NB4 (cell line): ENCODE measurements around the gene CNTN5.

Experiments used
- DNase-seq: peaks from one replicate; pipeline ENCODE4 v3.0.0; 2010; ENCODE audit warnings: low read depth
- H3K4me3 ChIP-seq: one replicate; pipeline ENCODE4 v1.5.1; 2011; ENCODE audit warnings: mild to moderate bottlenecking, low read depth, low read length, moderate library complexity
- MYC ChIP-seq: IDR thresholded peaks from 2 replicates; pipeline ENCODE4 v1.6.1; 2011; ENCODE audit warnings: low read depth, low read length
- POLR2A ChIP-seq: IDR thresholded peaks from 2 replicates; pipeline ENCODE4 v1.6.1; 2011; ENCODE audit warnings: mild to moderate bottlenecking; ENCODE audit not compliant: insufficient read length; ENCODE audit errors: extremely low read depth
- TF ChIP-seq, protein P1 (sequence below): IDR thresholded peaks from 2 replicates; pipeline ENCODE4 v1.6.1; 2011; ENCODE audit warnings: low read depth, low read length
- TF ChIP-seq, protein P2 (sequence below): IDR thresholded peaks from one replicate; pipeline ENCODE4 v1.5.1; 2012; ENCODE audit warnings: low read depth, low read length

CNTN5 gene

DNA sequence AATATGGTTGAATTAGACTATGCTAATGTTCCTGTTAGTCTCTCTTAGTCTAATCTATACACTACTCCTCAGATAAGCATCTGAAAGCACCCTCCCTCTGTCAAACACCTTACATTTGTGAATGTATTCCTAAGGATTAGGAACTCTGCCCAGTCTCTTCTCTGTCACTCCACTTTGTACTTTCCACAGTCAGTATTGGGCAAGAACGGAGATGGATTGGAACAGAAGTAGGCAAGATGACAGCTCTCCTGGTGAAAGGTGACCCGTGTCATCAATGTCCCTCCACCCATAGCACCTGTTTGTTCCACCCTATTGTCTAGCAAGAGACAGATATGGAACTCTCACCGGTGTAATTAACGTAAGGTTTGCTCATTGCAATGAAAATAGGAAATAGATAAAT lies 613.8 kb downstream of the CNTN5 start:
- no peak for TF ChIP-seq POLR2A
- TF ChIP-seq, protein P1, sequence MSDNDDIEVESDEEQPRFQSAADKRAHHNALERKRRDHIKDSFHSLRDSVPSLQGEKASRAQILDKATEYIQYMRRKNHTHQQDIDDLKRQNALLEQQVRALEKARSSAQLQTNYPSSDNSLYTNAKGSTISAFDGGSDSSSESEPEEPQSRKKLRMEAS, result no peak

DNA sequence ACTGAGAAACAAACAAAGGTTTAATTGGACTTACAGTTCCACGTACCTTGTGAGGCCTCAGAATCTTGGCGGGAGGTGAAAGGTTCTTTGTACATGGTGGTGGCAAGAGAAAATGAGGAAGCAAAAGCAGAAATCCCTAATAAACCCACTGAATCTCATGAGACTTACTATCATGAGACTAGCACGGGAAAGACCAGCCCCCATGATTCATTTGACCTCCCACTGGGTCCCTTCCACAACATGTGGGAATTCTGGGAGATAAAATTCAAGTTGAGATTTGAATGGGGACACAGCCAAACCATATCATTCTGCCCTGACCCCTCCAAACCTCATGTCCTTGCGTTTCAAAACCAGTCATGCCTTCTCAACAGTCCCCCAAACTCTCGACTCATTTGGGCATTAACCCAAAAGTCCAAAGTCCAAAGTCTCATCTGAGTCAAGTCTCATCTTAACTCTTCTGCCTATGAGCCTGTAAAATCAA lies 617.4 kb downstream of the CNTN5 start:
- DNase-seq, result no peak
- TF ChIP-seq, protein P1, result no peak
- no peak for TF ChIP-seq MYC
- H3K4me3 ChIP-seq, result no peak overlapping the region

More for the DNA sequence above, 613.8 kb downstream of the CNTN5 start:
- H3K4me3 ChIP-seq, result no peak overlapping the region
- no peak for DNase-seq

DNA sequence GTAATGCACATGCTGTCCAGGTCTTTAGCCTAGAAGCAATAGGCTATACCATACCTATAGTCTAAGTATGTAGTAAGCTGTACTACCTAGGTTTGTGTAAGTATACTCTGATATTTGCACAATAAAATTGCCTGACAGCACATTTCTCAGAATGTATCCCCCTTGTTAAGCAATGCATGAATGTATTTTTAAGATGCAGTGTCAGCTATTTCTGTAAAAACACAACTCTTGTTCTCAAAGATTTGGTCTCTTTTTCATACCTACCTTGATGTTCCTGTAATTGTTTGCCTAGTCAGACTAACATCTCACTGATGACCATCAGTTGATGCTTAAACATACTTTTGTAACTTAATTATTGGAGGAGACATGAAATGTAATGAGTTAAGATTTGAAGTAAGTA lies 619.9 kb downstream of the CNTN5 start:
- no peak for DNase-seq
- TF ChIP-seq POLR2A (no peak), MYC (no peak)
- TF ChIP-seq, protein P2, sequence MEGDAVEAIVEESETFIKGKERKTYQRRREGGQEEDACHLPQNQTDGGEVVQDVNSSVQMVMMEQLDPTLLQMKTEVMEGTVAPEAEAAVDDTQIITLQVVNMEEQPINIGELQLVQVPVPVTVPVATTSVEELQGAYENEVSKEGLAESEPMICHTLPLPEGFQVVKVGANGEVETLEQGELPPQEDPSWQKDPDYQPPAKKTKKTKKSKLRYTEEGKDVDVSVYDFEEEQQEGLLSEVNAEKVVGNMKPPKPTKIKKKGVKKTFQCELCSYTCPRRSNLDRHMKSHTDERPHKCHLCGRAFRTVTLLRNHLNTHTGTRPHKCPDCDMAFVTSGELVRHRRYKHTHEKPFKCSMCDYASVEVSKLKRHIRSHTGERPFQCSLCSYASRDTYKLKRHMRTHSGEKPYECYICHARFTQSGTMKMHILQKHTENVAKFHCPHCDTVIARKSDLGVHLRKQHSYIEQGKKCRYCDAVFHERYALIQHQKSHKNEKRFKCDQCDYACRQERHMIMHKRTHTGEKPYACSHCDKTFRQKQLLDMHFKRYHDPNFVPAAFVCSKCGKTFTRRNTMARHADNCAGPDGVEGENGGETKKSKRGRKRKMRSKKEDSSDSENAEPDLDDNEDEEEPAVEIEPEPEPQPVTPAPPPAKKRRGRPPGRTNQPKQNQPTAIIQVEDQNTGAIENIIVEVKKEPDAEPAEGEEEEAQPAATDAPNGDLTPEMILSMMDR, result no peak
- TF ChIP-seq, protein P1, result no peak
- no peak overlapping the region for H3K4me3 ChIP-seq

DNA sequence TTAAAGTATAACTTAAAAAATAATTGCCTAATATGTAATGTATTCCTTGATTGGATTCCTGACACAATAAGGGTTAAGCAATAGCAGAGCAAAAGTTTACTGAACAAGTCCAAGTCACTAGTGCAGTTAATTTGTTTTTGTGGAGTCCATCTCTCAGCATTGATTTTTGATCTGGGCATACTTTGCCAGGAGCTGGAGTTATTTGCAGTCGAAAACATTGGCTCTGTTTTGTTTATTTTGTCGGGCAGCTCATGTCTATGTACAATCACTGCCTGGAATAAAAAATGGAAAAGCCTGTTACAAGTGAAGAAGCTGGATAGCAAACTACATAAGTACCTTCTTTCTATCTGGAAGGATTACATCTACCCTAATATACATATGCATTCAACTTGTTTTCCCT lies 625.2 kb downstream of the CNTN5 start:
- no peak overlapping the region for H3K4me3 ChIP-seq
- TF ChIP-seq MYC, result no peak
- no peak for TF ChIP-seq POLR2A
- TF ChIP-seq, protein P2, result no peak
- TF ChIP-seq, protein P1, result no peak

DNA sequence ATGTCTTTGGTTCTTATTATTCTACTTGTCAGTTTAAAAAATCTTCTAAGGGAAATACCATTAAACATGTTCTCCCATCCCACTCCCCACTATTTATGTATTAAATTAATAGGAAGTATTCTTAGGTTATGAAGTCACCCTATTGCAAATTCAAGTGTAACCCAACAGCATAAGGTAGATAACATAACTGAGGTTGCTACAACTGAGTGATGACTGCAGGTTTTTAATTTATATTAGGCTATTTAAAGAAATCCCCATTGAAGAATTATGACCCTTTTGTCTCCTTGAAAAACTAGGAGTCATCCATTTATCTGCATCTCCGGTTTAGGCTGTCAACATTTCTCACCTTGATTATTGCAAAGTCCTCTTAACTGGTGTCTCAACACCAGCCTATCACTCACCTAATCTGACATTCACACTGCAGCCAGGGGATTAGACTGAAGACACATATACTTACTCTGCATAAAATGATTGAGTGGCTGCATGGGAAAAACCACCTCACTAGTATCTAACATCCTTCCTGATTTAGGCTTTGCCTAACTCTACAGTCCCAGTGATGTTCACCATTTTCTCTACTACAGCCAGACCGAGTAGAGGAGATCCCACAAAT lies 649.4 kb downstream of the CNTN5 start:
- DNase-seq, result no peak
- TF ChIP-seq POLR2A, result no peak
- TF ChIP-seq MYC, result no peak
- TF ChIP-seq, protein P2, result no peak
- TF ChIP-seq, protein P1, result no peak
- H3K4me3 ChIP-seq, result no peak overlapping the region

More for the DNA sequence above, 625.2 kb downstream of the CNTN5 start:
- no peak for DNase-seq

DNA sequence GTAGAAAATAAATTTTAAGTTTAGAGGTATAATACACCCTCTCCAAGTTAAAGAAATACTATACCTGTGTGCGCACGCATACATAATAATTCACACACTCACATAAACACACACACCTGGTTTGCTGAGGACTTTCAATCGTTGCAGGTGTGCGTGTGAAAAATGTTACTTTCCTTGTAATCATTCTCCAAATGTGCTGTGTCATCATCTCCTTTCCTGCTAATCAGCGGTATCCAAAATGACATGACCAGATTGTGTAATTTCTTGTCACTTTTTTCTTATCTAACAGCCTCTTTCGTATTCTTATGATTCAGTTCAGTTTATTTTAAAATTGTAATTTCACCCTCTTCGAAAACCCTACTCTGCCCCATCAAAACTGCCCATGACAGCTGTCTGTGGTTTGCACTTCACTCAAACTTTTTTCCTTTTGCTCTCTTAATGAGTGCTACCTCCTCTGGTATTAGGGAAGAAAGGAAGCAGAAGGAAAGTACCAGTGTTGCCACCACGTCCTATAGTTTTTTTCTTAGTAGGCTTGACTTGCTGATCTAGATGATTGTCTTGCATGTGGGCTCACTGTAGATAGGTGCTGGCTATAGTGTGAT lies 651.2 kb downstream of the CNTN5 start:
- no peak for DNase-seq
- TF ChIP-seq MYC (no peak), POLR2A (no peak)
- TF ChIP-seq, protein P2, result no peak
- TF ChIP-seq, protein P1, result no peak
- H3K4me3 ChIP-seq, result no peak overlapping the region

DNA sequence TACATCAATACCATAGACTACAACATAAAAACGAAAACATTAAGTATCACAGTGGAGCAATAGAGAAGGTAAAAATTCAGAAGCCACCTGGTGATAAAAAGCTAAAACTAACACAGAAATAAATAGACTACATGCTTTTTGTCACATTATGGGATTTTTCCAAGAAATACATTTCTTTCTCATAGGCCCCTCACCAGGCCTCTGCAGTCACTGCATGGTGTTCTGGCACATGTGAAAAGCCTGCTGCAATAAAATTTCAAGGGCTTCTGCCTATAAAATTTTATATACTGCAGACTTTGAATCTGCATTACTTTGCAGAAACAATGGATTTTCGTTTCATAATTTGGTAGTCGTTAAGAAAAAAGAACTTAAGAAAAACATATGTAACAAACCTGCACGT lies 655.5 kb downstream of the CNTN5 start:
- no peak for TF ChIP-seq MYC
- TF ChIP-seq POLR2A, result no peak
- TF ChIP-seq, protein P2, result no peak
- TF ChIP-seq, protein P1, result no peak
- H3K4me3 ChIP-seq, result no peak overlapping the region
- DNase-seq, result no peak
